Measurements from ENCODE around the gene FAM124A. TPM values are rescaled to one million over a fixed set of nuclear protein-coding genes. Genes with fewer than 3 reads are reported as not detected.

Gene FAM124A
- total and polyA plus RNA-seq, 2 experiments from 2014 or later = 37.7 to 109 TPM

- no peak for TF ChIP-seq CREB1 (CRISPR knock-in tag; IDR thresholded peaks at IDR 0.05; ENCODE audit: low read depth)
- TF ChIP-seq POLR2AphosphoS5 (IDR thresholded peaks at IDR 0.05; ENCODE audit: low read depth) = peak; percentile 45; the same call in 1 of the 2 replicates
- H3K36me3 ChIP-seq (ENCODE audit: insufficient read depth) = peaks cover 71% of the 10 kb centered on the region
- DNase-seq (ENCODE audit: low spot score) = no peak
- no peaks in the 10 kb centered on the region for H3K27me3 ChIP-seq (ENCODE audit: insufficient read depth)
- H3K4me3 ChIP-seq = no peak overlapping the region
- H3K4me3 Mint-ChIP-seq = peak overlapping the region; percentile 11; the same call in 2 of the 3 replicates
- H3K4me1 Mint-ChIP-seq = peaks cover 81% of the 10 kb centered on the region
- no peak overlapping the region for H3K4me2 ChIP-seq
- peaks cover 92% of the 10 kb centered on the region for H3K36me3 Mint-ChIP-seq (ENCODE audit: low read depth)
- no peak overlapping the region for H2AFZ ChIP-seq
- H4K20me1 ChIP-seq (replicated peaks; ENCODE audit: insufficient read depth) = peaks cover 29% of the 10 kb centered on the region
- no peaks in the 10 kb centered on the region; the same call in 2 of the 3 replicates for H3K9me3 Mint-ChIP-seq
- H3K79me2 ChIP-seq (replicated peaks; ENCODE audit: insufficient read depth) = peaks cover 40% of the 10 kb centered on the region
- peaks cover 65% of the 10 kb centered on the region for H3F3A ChIP-seq (replicated peaks; ENCODE audit: low read depth)
- peaks cover 42% of the 10 kb centered on the region for H3K27me3 Mint-ChIP-seq (ENCODE audit: insufficient read depth, low read depth, poor library complexity)
- peak overlapping the region; percentile 41 for H3K27ac Mint-ChIP-seq
- peak overlapping the region; percentile 100 for H3K27ac ChIP-seq (ENCODE audit: low read depth)
- no peak for ATAC-seq
- no peaks in the 10 kb centered on the region for H3K9me2 ChIP-seq (ENCODE audit: insufficient read depth)
- peaks cover 68% of the 10 kb centered on the region for H3K4me1 ChIP-seq (ENCODE audit: insufficient read depth)
Observed at GRCh38 chr13:51177188-51177587, 45.0 kb upstream of the FAM124A start.

- H3K36me3 ChIP-seq (ENCODE audit: insufficient read depth) = peaks cover 62% of the 10 kb centered on the region
- H3K36me3 Mint-ChIP-seq (ENCODE audit: low read depth) = peaks cover 78% of the 10 kb centered on the region
- peaks cover 66% of the 10 kb centered on the region for H3K4me1 ChIP-seq (ENCODE audit: insufficient read depth)
- peaks cover 64% of the 10 kb centered on the region for H3F3A ChIP-seq (replicated peaks; ENCODE audit: low read depth)
- no peak overlapping the region for H2AFZ ChIP-seq
- H4K20me1 ChIP-seq (replicated peaks; ENCODE audit: insufficient read depth) = peaks cover 28% of the 10 kb centered on the region
- peak overlapping the region; percentile 57 for H3K27ac Mint-ChIP-seq
- DNase-seq (ENCODE audit: low spot score) (no peak), ATAC-seq (peak; percentile 4; the same call in 1 of the 3 replicates)
- peaks cover 27% of the 10 kb centered on the region for H3K79me2 ChIP-seq (replicated peaks; ENCODE audit: insufficient read depth)
- H3K27me3 Mint-ChIP-seq (ENCODE audit: insufficient read depth, low read depth, poor library complexity) = peaks cover 32% of the 10 kb centered on the region
- no peak overlapping the region; the same call in 2 of the 3 replicates for H3K4me3 Mint-ChIP-seq
- peak overlapping the region; percentile 100 for H3K27ac ChIP-seq (ENCODE audit: low read depth)
- H3K4me2 ChIP-seq = no peak overlapping the region
- H3K27me3 ChIP-seq (ENCODE audit: insufficient read depth) = no peaks in the 10 kb centered on the region
- H3K4me3 ChIP-seq = no peak overlapping the region
- H3K9me2 ChIP-seq (ENCODE audit: insufficient read depth) = no peaks in the 10 kb centered on the region
- H3K4me1 Mint-ChIP-seq = peaks cover 73% of the 10 kb centered on the region
- no peaks in the 10 kb centered on the region; the same call in 2 of the 3 replicates for H3K9me3 Mint-ChIP-seq
- no peak for TF ChIP-seq CTCF (conservative IDR thresholded peaks at IDR 0.05; ENCODE audit: low read depth in 2 of 2)
- TF ChIP-seq EZH2phosphoT487 (IDR thresholded peaks at IDR 0.05; ENCODE audit: unreplicated experiment) = no peak
- TF ChIP-seq CREB1 (CRISPR knock-in tag; IDR thresholded peaks at IDR 0.05; ENCODE audit: low read depth) = no peak
- TF ChIP-seq POLR2AphosphoS5 (IDR thresholded peaks at IDR 0.05; ENCODE audit: low read depth) = peak; percentile 59
Observed at GRCh38 chr13:51178456-51179074, 43.6 kb upstream of the FAM124A start.

GRCh38 chr13:51179432-51179971 is 42.7 kb upstream of the FAM124A start:
- Histone ChIP-seq H3F3A (replicated peaks; ENCODE audit: low read depth) (peaks cover 63% of the 10 kb centered on the region), H4K20me1 (replicated peaks; ENCODE audit: insufficient read depth) (peaks cover 26% of the 10 kb centered on the region), H3K4me2 (no peak overlapping the region), H2AFZ (no peak overlapping the region), H3K4me3 (no peak overlapping the region), H3K79me2 (replicated peaks; ENCODE audit: insufficient read depth) (peaks cover 18% of the 10 kb centered on the region), H3K27ac (ENCODE audit: low read depth) (peak overlapping the region; percentile 100), H3K9me2 (ENCODE audit: insufficient read depth) (no peaks in the 10 kb centered on the region), H3K4me1 (ENCODE audit: insufficient read depth) (peaks cover 58% of the 10 kb centered on the region), H3K36me3 (ENCODE audit: insufficient read depth) (peaks cover 55% of the 10 kb centered on the region), H3K27me3 (ENCODE audit: insufficient read depth) (no peaks in the 10 kb centered on the region)
- ATAC-seq (no peak), DNase-seq (ENCODE audit: low spot score) (no peak)
- peaks cover 74% of the 10 kb centered on the region for H3K36me3 Mint-ChIP-seq (ENCODE audit: low read depth)
- peaks cover 66% of the 10 kb centered on the region for H3K4me1 Mint-ChIP-seq
- 0 out of 3 replicates have a peak overlapping the region, but pooled peaks have one; percentile 17 for H3K4me3 Mint-ChIP-seq
- H3K27me3 Mint-ChIP-seq (ENCODE audit: insufficient read depth, low read depth, poor library complexity) = peaks cover 27% of the 10 kb centered on the region
- no peak overlapping the region for H3K27ac Mint-ChIP-seq
- no peaks in the 10 kb centered on the region; the same call in 2 of the 3 replicates for H3K9me3 Mint-ChIP-seq
- TF ChIP-seq POLR2AphosphoS5 (IDR thresholded peaks at IDR 0.05; ENCODE audit: low read depth) = peak; percentile 64
- no peak for TF ChIP-seq REST (IDR thresholded peaks at IDR 0.05; ENCODE audit: unreplicated experiment)
